H9 (cell line): ENCODE results near the gene HSD17B12. TPM values are rescaled to one million over a fixed set of nuclear protein-coding genes. Genes with fewer than 3 reads are reported as not detected.

Experiments used
- DNase-seq: peaks from one replicate; pipeline ENCODE4 v3.0.0-alpha.2; 2017
- H2AFZ ChIP-seq: one replicate; pipeline ENCODE4 v1.6.1; 2013; ENCODE audit warnings: mild to moderate bottlenecking, low read length, control low read depth, moderate library complexity
- H2AK5ac ChIP-seq: 2 replicates; pipeline ENCODE4 v1.6.1; 2013; ENCODE audit warnings: low read length, control low read depth, mixed read lengths; ENCODE audit not compliant: insufficient read length
- H2BK120ac ChIP-seq: one replicate; pipeline ENCODE4 v1.6.1; 2013; ENCODE audit warnings: low read depth, mild to moderate bottlenecking, low read length, control low read depth, inconsistent platforms; ENCODE audit not compliant: poor library complexity, severe bottlenecking
- H2BK12ac ChIP-seq: 2 replicates; pipeline ENCODE4 v1.6.1; 2013; ENCODE audit warnings: low read length, control low read depth, mixed read lengths, low read depth; ENCODE audit not compliant: insufficient read length
- H2BK15ac ChIP-seq: 2 replicates; pipeline ENCODE4 v1.6.1; 2013; ENCODE audit warnings: low read depth, low read length, control low read depth
- H2BK20ac ChIP-seq: one replicate; pipeline ENCODE4 v1.6.1; 2013; ENCODE audit warnings: low read depth, mild to moderate bottlenecking, low read length, control low read depth, inconsistent platforms; ENCODE audit not compliant: poor library complexity, severe bottlenecking
- H2BK5ac ChIP-seq: 2 replicates; pipeline ENCODE4 v1.6.1; 2013; ENCODE audit warnings: low read length, control low read depth, mixed read lengths; ENCODE audit not compliant: insufficient read length
- H3K14ac ChIP-seq: 2 replicates; pipeline ENCODE4 v1.6.1; 2013; ENCODE audit warnings: low read length, control low read depth; ENCODE audit not compliant: insufficient read depth
- H3K18ac ChIP-seq: 2 replicates; pipeline ENCODE4 v1.6.1; 2013; ENCODE audit warnings: low read depth, mild to moderate bottlenecking, mixed read lengths, low read length, control low read depth; ENCODE audit not compliant: insufficient read length
- H3K23ac ChIP-seq: 2 replicates; pipeline ENCODE4 v1.6.1; 2013; ENCODE audit warnings: low read length, control low read depth, mixed read lengths, low read depth; ENCODE audit not compliant: insufficient read length
- H3K23me2 ChIP-seq: 2 replicates; pipeline ENCODE4 v1.6.1; 2013; ENCODE audit warnings: low read depth, mild to moderate bottlenecking, mixed read lengths, low read length, control low read depth; ENCODE audit not compliant: insufficient read length, poor library complexity, severe bottlenecking
- H3K27ac ChIP-seq: 2 replicates; pipeline ENCODE4 v1.5.1; 2013; ENCODE audit warnings: low read length, control low read depth, mixed read lengths, low read depth; ENCODE audit not compliant: insufficient read length
- H3K27me3 ChIP-seq: 2 replicates; pipeline ENCODE4 v1.6.1; 2013; ENCODE audit warnings: low read length, control low read depth, inconsistent platforms; ENCODE audit not compliant: insufficient read depth
- H3K4ac ChIP-seq: 2 replicates; pipeline ENCODE4 v1.6.1; 2013; ENCODE audit warnings: low read depth, mild to moderate bottlenecking, control low read depth, inconsistent platforms, low read length, moderate library complexity
- H3K4me1 ChIP-seq: 2 replicates; pipeline ENCODE4 v1.6.1; 2013; ENCODE audit warnings: low read length, control low read depth, inconsistent platforms; ENCODE audit not compliant: insufficient read depth
- H3K4me2 ChIP-seq: 2 replicates; pipeline ENCODE4 v1.6.1; 2013; ENCODE audit warnings: low read length, control low read depth, mixed read lengths; ENCODE audit not compliant: insufficient read length, insufficient read depth
- H3K56ac ChIP-seq: 2 replicates; pipeline ENCODE4 v1.6.1; 2013; ENCODE audit warnings: low read depth, mild to moderate bottlenecking, mixed read lengths, low read length, control low read depth; ENCODE audit not compliant: insufficient read length
- H3K79me1 ChIP-seq: 2 replicates; pipeline ENCODE4 v1.6.1; 2013; ENCODE audit warnings: low read depth, mild to moderate bottlenecking, moderate library complexity, low read length, control low read depth, inconsistent platforms; ENCODE audit not compliant: insufficient read depth, poor library complexity, severe bottlenecking
- H3K79me2 ChIP-seq: 2 replicates; pipeline ENCODE4 v1.6.1; 2013; ENCODE audit warnings: low read length, control low read depth, inconsistent platforms; ENCODE audit not compliant: insufficient read depth
- H3K9ac ChIP-seq: 2 replicates; pipeline ENCODE4 v1.6.1; 2013; ENCODE audit warnings: low read length, control low read depth, mixed read lengths; ENCODE audit not compliant: insufficient read length; ENCODE audit errors: extremely low read depth
- H3K9me3 ChIP-seq: one replicate; pipeline ENCODE4 v1.6.1; 2013; ENCODE audit warnings: low read depth, low read length, inconsistent platforms; ENCODE audit not compliant: control insufficient read depth
- H3T11ph ChIP-seq: one replicate; pipeline ENCODE4 v1.6.1; 2013; ENCODE audit warnings: mild to moderate bottlenecking, low read length, control low read depth, inconsistent platforms
- H4K20me1 ChIP-seq: one replicate; pipeline ENCODE4 v1.6.1; 2013; ENCODE audit not compliant: control insufficient read depth, insufficient read length, insufficient read depth
- H4K5ac ChIP-seq: 2 replicates; pipeline ENCODE4 v1.6.1; 2013; ENCODE audit warnings: low read depth, mild to moderate bottlenecking, mixed read lengths, low read length, control low read depth; ENCODE audit not compliant: insufficient read length
- H4K8ac ChIP-seq: replicated peaks from 2 replicates; pipeline ENCODE4 v1.6.1; 2013; ENCODE audit warnings: low read length, control low read depth, mixed read lengths, low read depth; ENCODE audit not compliant: insufficient read length
- H4K91ac ChIP-seq: 2 replicates; pipeline ENCODE4 v1.6.1; 2013; ENCODE audit warnings: low read depth, mild to moderate bottlenecking, moderate library complexity, mixed read lengths, low read length, control low read depth; ENCODE audit not compliant: insufficient read length
- H3K27ac Mint-ChIP-seq, 3 experiments: 2 replicates in 2 of 3; 3 replicates in 1 of 3; pipeline ENCODE4 v1.8.0; 2020 to 2021; ENCODE audit warnings: mixed read lengths in 3 of 3, mild to moderate bottlenecking in 1 of 3, moderate library complexity in 1 of 3
- H3K27me3 Mint-ChIP-seq: 2 replicates; pipeline ENCODE4 v1.8.0; 2021; ENCODE audit warnings: low read depth, mild to moderate bottlenecking, moderate library complexity, mixed read lengths
- H3K36me3 Mint-ChIP-seq, 3 experiments: 2 replicates in 2 of 3; 3 replicates in 1 of 3; pipeline ENCODE4 v1.8.0; 2020 to 2021; ENCODE audit warnings: low read depth in 3 of 3, mixed read lengths in 3 of 3; ENCODE audit not compliant: insufficient read depth in 1 of 3
- H3K4me1 Mint-ChIP-seq, 2 experiments: 2 replicates each; pipeline ENCODE4 v1.8.0; 2020; ENCODE audit warnings: mixed read lengths in 2 of 2
- H3K4me3 Mint-ChIP-seq, 2 experiments: 2 replicates in 1 of 2; 3 replicates in 1 of 2; pipeline ENCODE4 v1.8.0; 2020 to 2021; ENCODE audit warnings: mild to moderate bottlenecking in 2 of 2, mixed read lengths in 2 of 2, moderate library complexity in 1 of 2
- H3K9me3 Mint-ChIP-seq, 2 experiments: 2 replicates in 1 of 2; 3 replicates in 1 of 2; pipeline ENCODE4 v1.8.0; 2020; ENCODE audit warnings: mild to moderate bottlenecking in 2 of 2, mixed read lengths in 2 of 2, moderate library complexity in 1 of 2
- WGBS: extraction: QIAGEN DNeasy Blood & Tissue Kit; methylation state at CpG from one replicate; pipeline ENCODE4 v1.1.7; 2013; ENCODE audit warnings: missing lambda C conversion rate, low lambda C conversion rate, mixed read lengths; ENCODE audit not compliant: insufficient read length; ENCODE audit errors: extremely low coverage; 5-methylcytosine and 5-hydroxymethylcytosine counted together
- total RNA-seq: library from RNA; stranded (reverse); gene quantifications from 2 replicates; pipeline ENCODE4 v1.2.1, GENCODE V29; 2021
- TF ChIP-seq, protein P1 (sequence below): fragments of 200-600 bp; sonication (generic); conservative IDR thresholded peaks from 3 replicates; pipeline ENCODE4 v1.8.0; 2021; ENCODE audit warnings: antibody characterized with exemption, mild to moderate bottlenecking

HSD17B12 gene
- total RNA-seq, 1 experiment from 2014 or later, result 111 TPM

GRCh38 chr11:43706631-43707030 is 26.1 kb downstream of the HSD17B12 start:
- Histone ChIP-seq H3T11ph (no peak overlapping the region), H2BK20ac (no peak overlapping the region), H2BK15ac (no peak overlapping the region), H3K56ac (no peak overlapping the region), H4K5ac (no peak overlapping the region), H3K27ac (no peak overlapping the region), H3K23me2 (no peaks in the 10 kb centered on the region), H2BK12ac (no peak overlapping the region), H3K9me3 (no peaks in the 10 kb centered on the region), H3K79me1 (peaks cover 7% of the 10 kb centered on the region), H3K4me2 (no peak overlapping the region), H3K18ac (no peak overlapping the region), H3K79me2 (peaks cover 19% of the 10 kb centered on the region; the same call in 1 of the 2 replicates), H2AFZ (no peak overlapping the region), H3K27me3 (no peaks in the 10 kb centered on the region), H3K4me1 (no peaks in the 10 kb centered on the region), H2BK5ac (no peak overlapping the region), H4K91ac (no peak overlapping the region), H2AK5ac (no peak overlapping the region), H4K8ac (no peak overlapping the region), H2BK120ac (no peak overlapping the region), H3K4ac (no peak overlapping the region), H4K20me1 (no peaks in the 10 kb centered on the region), H3K14ac (no peak overlapping the region), H3K23ac (no peak overlapping the region), H3K9ac (no peak overlapping the region)
- Mint-ChIP-seq H3K4me3 (no peak overlapping the region), H3K27ac (peak overlapping the region; percentile 13 to 46 (median 17); a peak in 2 of 7 replicates), H3K36me3 (peaks cover 14 to 21% (median 18%) of the 10 kb centered on the region in 3 experiments), H3K4me1 (peaks cover 4 to 6% of the 10 kb centered on the region in 2 experiments; a peak in 2 of 4 replicates), H3K27me3 (no peaks in the 10 kb centered on the region), H3K9me3 (peaks cover 10 to 12% of the 10 kb centered on the region in 2 experiments)
- no CpG with 5 or more reads among the region's 1 CpG for WGBS
- DNase-seq, result no peak
- TF ChIP-seq, protein P1, sequence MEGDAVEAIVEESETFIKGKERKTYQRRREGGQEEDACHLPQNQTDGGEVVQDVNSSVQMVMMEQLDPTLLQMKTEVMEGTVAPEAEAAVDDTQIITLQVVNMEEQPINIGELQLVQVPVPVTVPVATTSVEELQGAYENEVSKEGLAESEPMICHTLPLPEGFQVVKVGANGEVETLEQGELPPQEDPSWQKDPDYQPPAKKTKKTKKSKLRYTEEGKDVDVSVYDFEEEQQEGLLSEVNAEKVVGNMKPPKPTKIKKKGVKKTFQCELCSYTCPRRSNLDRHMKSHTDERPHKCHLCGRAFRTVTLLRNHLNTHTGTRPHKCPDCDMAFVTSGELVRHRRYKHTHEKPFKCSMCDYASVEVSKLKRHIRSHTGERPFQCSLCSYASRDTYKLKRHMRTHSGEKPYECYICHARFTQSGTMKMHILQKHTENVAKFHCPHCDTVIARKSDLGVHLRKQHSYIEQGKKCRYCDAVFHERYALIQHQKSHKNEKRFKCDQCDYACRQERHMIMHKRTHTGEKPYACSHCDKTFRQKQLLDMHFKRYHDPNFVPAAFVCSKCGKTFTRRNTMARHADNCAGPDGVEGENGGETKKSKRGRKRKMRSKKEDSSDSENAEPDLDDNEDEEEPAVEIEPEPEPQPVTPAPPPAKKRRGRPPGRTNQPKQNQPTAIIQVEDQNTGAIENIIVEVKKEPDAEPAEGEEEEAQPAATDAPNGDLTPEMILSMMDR, result no peak
